Calu3 (cell line): ENCODE results near the gene GLCE. TPM values are rescaled to one million over a fixed set of nuclear protein-coding genes. Genes with fewer than 3 reads are reported as not detected.

Source experiments
- BruUV-seq: library from RNA; stranded (reverse); fragments of 400-500 nt; replicated peaks from 2 replicates; lab custom pipeline; 2021; lab: Mats Ljungman, UMichigan
- CTCF ChIA-PET: fragments of 300-600 bp; sonication (Branson Sonifier 250); formaldehyde crosslinking; loops from one replicate; lab custom pipeline; 2022; ENCODE audit warnings: antibody characterized with exemption; lab: Charles Lee
- DNase-seq: peaks from one replicate; pipeline ENCODE4 v3.0.0; 2022
- H3K27ac Mint-ChIP-seq: one replicate; pipeline ENCODE4 v1.8.0; 2022; ENCODE audit warnings: mixed read lengths; ENCODE audit not compliant: unreplicated experiment
- H3K27me3 Mint-ChIP-seq: one replicate; pipeline ENCODE4 v1.8.0; 2022; ENCODE audit warnings: mixed read lengths; ENCODE audit not compliant: unreplicated experiment
- H3K36me3 Mint-ChIP-seq: one replicate; pipeline ENCODE4 v1.8.0; 2022; ENCODE audit warnings: mild to moderate bottlenecking, moderate library complexity, mixed read lengths; ENCODE audit not compliant: insufficient read depth, unreplicated experiment
- H3K4me1 Mint-ChIP-seq: one replicate; pipeline ENCODE4 v1.8.0; 2022; ENCODE audit warnings: mild to moderate bottlenecking, low read depth, mixed read lengths; ENCODE audit not compliant: unreplicated experiment
- H3K4me3 Mint-ChIP-seq: one replicate; pipeline ENCODE4 v1.8.0; 2022; ENCODE audit warnings: mild to moderate bottlenecking, low read depth, moderate library complexity, mixed read lengths; ENCODE audit not compliant: unreplicated experiment
- H3K9me3 Mint-ChIP-seq: one replicate; pipeline ENCODE4 v1.8.0; 2022; ENCODE audit warnings: low read depth, mixed read lengths; ENCODE audit not compliant: unreplicated experiment
- CTCF ChIP-seq: fragments of 200-600 bp; IDR thresholded peaks from one replicate; pipeline ENCODE4 v1.8.0; 2022; ENCODE audit warnings: antibody characterized with exemption; ENCODE audit not compliant: unreplicated experiment
- intact Hi-C: fragments of 100-400 bp; cut with micrococcal nuclease; formaldehyde crosslinking; loops from one replicate; pipeline ENCODE4 v1.10.0; 2022; ENCODE audit not compliant: unreplicated experiment
- total RNA-seq: library from RNA; stranded (reverse); gene quantifications from 2 replicates; pipeline ENCODE4 v1.2.3, GENCODE V29; 2022

Gene GLCE
- total RNA-seq, 1 experiment from 2014 or later, result 22.4 TPM

GRCh38 chr15:69159805-69160140 lies 662 bp upstream of the GLCE start:
- no peaks in the 10 kb centered on the region for H3K27me3 Mint-ChIP-seq
- H3K9me3 Mint-ChIP-seq, result no peaks in the 10 kb centered on the region
- CTCF ChIA-PET, result interaction anchor here (0.6 to 1.9 kb wide), 6 partner anchors 13 to 231 kb away, joined by 3 to 12 read pairs (median 4); no protein-coding TSS in a partner anchor
- intact Hi-C loops, result loop anchor here (5.0 to 10.0 kb wide), 2 partner anchors 102 to 235 kb away; no protein-coding TSS in a partner anchor
- no peak for TF ChIP-seq CTCF
- DNase-seq, result no peak
- H3K36me3 Mint-ChIP-seq, result peaks cover 28% of the 10 kb centered on the region
- peak overlapping the region; percentile 89 for H3K27ac Mint-ChIP-seq
- peak overlapping the region; percentile 96 for H3K4me3 Mint-ChIP-seq
- BruUV-seq, result TSS peak; percentile 95
- peaks cover 27% of the 10 kb centered on the region for H3K4me1 Mint-ChIP-seq

- Mint-ChIP-seq H3K27me3 (no peaks in the 10 kb centered on the region), H3K4me1 (peaks cover 34% of the 10 kb centered on the region), H3K36me3 (peaks cover 28% of the 10 kb centered on the region), H3K27ac (peak overlapping the region; percentile 89), H3K4me3 (peak overlapping the region; percentile 96), H3K9me3 (no peaks in the 10 kb centered on the region)
- no TSS peak for BruUV-seq
- intact Hi-C loops, result loop anchor here (5.0 to 10.0 kb wide), 2 partner anchors 104 to 234 kb away; no protein-coding TSS in a partner anchor
- no peak for TF ChIP-seq CTCF
- CTCF ChIA-PET, result interaction anchor here (0.5 to 1.9 kb wide), 7 partner anchors 12 to 231 kb away, joined by 3 to 12 read pairs (median 4); no protein-coding TSS in a partner anchor
- peak; percentile 59 for DNase-seq
These were observed 843 bp downstream of the GLCE start for GRCh38 chr15:69161079-69161877.

- peaks cover 34% of the 10 kb centered on the region for H3K4me1 Mint-ChIP-seq
- no TSS peak for BruUV-seq
- CTCF ChIA-PET, result interaction anchor here (0.5 to 1.6 kb wide), 4 partner anchors 11 to 230 kb away, joined by 4 to 5 read pairs (median 4); no protein-coding TSS in a partner anchor
- intact Hi-C loops, result loop anchor here (5.0 to 10.0 kb wide), 2 partner anchors 105 to 233 kb away; no protein-coding TSS in a partner anchor
- H3K27ac Mint-ChIP-seq, result peak overlapping the region; percentile 89
- DNase-seq, result no peak
- no peak for TF ChIP-seq CTCF
- H3K27me3 Mint-ChIP-seq, result no peaks in the 10 kb centered on the region
- H3K36me3 Mint-ChIP-seq, result peaks cover 28% of the 10 kb centered on the region
- H3K4me3 Mint-ChIP-seq, result peak overlapping the region; percentile 96
- no peaks in the 10 kb centered on the region for H3K9me3 Mint-ChIP-seq
These were observed 1.4 kb downstream of the GLCE start for GRCh38 chr15:69161878-69162213.

- no peak for DNase-seq
- intact Hi-C loops, result loop anchor here (5.0 to 10.0 kb wide), 2 partner anchors 106 to 232 kb away; no protein-coding TSS in a partner anchor
- Mint-ChIP-seq H3K36me3 (peaks cover 28% of the 10 kb centered on the region), H3K27me3 (no peaks in the 10 kb centered on the region), H3K9me3 (no peaks in the 10 kb centered on the region), H3K4me3 (no peak overlapping the region), H3K27ac (no peak overlapping the region), H3K4me1 (peaks cover 32% of the 10 kb centered on the region)
- no peak for TF ChIP-seq CTCF
- BruUV-seq, result no TSS peak
- CTCF ChIA-PET, result interaction anchor here (0.7 kb wide), 1 partner anchor 78 kb away, joined by 3 read pairs; no protein-coding TSS in a partner anchor
These were observed 2.8 kb downstream of the GLCE start for GRCh38 chr15:69163141-69163669.
